Muscle layer of colon (tissue), 2 donors: ENCODE results near the gene HUNK.

Experiments used
- H3K27ac ChIP-seq: one replicate; pipeline ENCODE4 v1.7.0; 2013; ENCODE audit warnings: low read depth, mild to moderate bottlenecking, low read length, moderate library complexity
- H3K27me3 ChIP-seq, 2 donors: one replicate each; pipeline ENCODE4 v1.7.0; 2013; ENCODE audit warnings: low read length in 2 of 2, mild to moderate bottlenecking in 2 of 2; ENCODE audit not compliant: insufficient read depth in 2 of 2, control insufficient read depth in 1 of 2
- H3K36me3 ChIP-seq: one replicate; pipeline ENCODE4 v1.7.0; 2013; ENCODE audit warnings: mild to moderate bottlenecking, low read length; ENCODE audit not compliant: insufficient read depth
- H3K4me1 ChIP-seq: one replicate; pipeline ENCODE4 v1.7.0; 2013; ENCODE audit warnings: mild to moderate bottlenecking, low read length; ENCODE audit not compliant: insufficient read depth
- H3K4me3 ChIP-seq, 2 donors: one replicate each; pipeline ENCODE4 v1.7.0; 2013; ENCODE audit warnings: low read length in 2 of 2, low read depth in 1 of 2, mild to moderate bottlenecking in 1 of 2, moderate library complexity in 1 of 2
- H3K9ac ChIP-seq: one replicate; pipeline ENCODE4 v1.7.0; 2013; ENCODE audit warnings: low read length
- H3K9me3 ChIP-seq: one replicate; pipeline ENCODE4 v1.7.0; 2013; ENCODE audit warnings: mild to moderate bottlenecking, low read length
- donor health status: abdominal sarcoma.
- donor health status: Adenocarcinoma of cecum.

HUNK gene

DNA sequence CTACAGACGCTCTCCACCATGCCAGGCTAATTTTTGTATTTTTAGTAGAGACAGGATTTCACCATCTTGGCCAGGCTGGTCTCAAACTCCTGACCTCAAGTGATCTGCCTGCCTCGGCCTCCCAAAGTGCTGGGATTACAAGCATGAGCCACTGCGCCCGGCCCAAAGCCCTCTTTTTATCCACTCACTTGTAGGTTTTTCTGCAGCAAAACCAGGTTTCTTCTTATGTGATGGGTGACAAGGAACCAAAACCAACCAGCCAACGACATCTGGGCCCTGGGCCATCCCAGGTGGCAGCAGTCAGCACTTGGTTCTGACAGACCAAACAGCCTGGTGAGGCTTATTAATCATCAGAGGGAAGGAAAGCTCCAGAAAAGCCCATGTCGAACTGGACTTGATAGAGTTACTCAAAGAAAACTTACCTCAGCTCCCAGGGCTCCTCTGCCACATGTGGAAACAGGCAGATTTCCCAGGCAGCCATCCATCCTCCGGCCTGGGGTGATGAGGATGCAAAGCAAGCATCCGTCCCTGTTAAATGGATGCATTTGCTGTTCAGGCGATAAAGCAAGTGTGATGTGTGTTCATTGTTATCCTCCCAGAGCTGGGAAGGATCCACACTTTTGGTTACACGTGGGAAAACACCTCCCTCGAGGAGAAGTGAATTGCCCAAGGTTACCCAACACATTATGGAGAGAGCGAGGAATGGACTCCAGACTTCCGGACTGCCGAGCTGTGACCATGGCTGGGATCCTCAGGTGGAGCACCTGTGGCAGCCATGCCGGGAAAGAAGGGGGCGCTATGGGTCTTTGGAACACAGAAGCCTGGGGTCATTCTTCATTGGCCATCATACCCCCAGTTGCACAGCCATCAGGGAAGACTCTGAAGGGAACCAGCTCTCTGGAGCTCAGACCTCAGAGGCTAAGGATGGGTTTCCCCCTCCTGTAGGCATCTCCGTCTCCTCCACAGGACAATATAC, 118.8 kb downstream of the HUNK start:
- Histone ChIP-seq H3K27me3 (no peaks in the 10 kb centered on the region), H3K4me3 (no peak overlapping the region), H3K4me1 (no peaks in the 10 kb centered on the region), H3K9ac (no peak overlapping the region), H3K36me3 (no peaks in the 10 kb centered on the region), H3K27ac (no peak overlapping the region), H3K9me3 (no peaks in the 10 kb centered on the region)

DNA sequence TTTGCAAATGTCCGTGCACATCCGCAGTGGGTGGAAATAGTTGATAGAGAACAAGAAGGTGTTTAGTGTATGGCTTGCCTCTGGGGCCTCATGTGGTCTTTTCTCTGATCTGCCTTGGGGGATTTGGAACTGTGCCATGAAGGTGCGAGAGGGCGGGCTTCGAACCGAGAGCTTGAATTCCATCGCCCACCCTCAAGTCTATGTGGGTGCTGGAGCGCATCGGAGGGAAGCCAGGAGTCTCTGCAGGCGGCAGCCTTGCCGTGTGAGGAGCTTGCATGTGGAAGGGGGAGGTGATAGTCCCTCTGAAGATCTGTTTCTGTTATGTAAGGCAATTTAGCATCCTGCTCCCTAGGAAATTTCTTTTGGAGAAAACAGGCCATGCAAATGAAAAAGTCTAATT, 119.6 kb downstream of the HUNK start:
- no peaks in the 10 kb centered on the region for H3K36me3 ChIP-seq
- H3K9me3 ChIP-seq = no peaks in the 10 kb centered on the region
- H3K4me1 ChIP-seq = no peaks in the 10 kb centered on the region
- no peak overlapping the region for H3K4me3 ChIP-seq
- H3K27me3 ChIP-seq = no peaks in the 10 kb centered on the region
- H3K9ac ChIP-seq = no peak overlapping the region
- H3K27ac ChIP-seq = no peak overlapping the region

DNA sequence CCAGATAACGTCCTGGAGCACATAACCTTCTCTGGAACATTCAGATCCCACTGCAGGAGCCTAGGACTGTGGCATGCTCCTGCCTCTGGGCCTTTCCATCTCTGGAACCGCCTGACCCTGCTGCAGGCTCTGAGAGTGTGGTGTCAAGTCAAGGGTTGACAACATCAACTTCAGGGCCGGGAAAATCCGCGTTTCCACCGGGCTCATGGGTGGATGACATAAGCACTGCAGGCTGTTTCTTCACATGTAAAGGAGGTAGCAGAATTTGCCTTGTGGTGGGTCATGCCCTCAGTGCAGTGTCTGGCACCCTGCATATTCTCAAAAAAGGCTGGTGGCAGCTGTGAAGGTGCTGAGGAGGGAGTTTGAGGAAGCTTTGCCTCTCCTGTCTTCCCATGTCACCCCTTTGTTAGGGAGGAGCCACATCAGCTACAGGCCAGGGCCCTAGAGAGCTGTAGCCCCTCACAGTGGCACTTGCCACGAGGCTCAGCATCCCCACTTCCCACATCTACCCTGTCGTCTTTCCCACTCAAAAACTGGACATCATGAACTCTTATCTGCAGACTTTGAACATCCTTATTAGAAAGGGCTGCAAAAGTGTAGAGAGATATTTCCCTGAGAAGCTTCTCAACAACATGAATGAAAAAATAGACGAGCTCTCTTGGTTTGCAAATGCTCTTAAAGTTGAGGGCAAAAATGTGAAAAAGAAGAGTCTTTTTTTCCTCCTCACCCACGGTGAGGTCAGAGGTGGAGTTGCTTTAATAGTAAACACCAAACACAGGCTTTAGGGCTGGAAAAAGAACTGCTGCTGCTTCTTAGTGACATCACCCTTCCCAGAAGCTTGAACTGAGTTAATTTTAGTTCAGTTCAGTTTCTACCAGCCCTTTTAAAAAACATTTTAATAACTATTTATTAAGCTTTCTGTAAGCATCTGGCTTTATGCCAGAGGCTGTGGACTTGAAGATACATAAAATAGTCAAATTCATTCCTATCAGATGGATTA, 121.3 kb downstream of the HUNK start:
- Histone ChIP-seq H3K9ac (no peak overlapping the region), H3K9me3 (no peaks in the 10 kb centered on the region), H3K27me3 (no peaks in the 10 kb centered on the region), H3K4me3 (no peak overlapping the region), H3K27ac (no peak overlapping the region), H3K36me3 (no peaks in the 10 kb centered on the region), H3K4me1 (no peaks in the 10 kb centered on the region)

DNA sequence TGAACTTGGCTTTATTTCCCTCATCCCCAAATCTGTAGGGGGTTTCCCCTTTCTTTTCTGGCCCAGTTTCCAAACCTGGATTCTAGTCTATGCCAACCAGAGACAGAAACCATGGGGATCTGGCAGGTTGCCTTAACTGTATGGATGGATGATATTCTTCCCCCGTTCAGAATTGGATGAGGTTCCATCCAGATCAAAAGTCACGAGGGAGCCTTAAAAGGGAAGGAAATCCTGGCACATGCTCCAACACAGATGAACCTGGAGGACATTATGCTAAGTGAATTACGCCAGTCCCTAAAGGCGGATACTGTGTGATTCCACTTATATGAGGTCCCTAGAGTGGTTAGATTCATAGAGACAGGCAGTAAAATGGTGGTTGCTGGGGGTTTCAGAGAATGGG, 124.4 kb downstream of the HUNK start:
- Histone ChIP-seq H3K9me3 (no peaks in the 10 kb centered on the region), H3K9ac (no peak overlapping the region), H3K27ac (no peak overlapping the region), H3K27me3 (no peaks in the 10 kb centered on the region), H3K4me3 (no peak overlapping the region), H3K4me1 (no peaks in the 10 kb centered on the region), H3K36me3 (no peaks in the 10 kb centered on the region)

DNA sequence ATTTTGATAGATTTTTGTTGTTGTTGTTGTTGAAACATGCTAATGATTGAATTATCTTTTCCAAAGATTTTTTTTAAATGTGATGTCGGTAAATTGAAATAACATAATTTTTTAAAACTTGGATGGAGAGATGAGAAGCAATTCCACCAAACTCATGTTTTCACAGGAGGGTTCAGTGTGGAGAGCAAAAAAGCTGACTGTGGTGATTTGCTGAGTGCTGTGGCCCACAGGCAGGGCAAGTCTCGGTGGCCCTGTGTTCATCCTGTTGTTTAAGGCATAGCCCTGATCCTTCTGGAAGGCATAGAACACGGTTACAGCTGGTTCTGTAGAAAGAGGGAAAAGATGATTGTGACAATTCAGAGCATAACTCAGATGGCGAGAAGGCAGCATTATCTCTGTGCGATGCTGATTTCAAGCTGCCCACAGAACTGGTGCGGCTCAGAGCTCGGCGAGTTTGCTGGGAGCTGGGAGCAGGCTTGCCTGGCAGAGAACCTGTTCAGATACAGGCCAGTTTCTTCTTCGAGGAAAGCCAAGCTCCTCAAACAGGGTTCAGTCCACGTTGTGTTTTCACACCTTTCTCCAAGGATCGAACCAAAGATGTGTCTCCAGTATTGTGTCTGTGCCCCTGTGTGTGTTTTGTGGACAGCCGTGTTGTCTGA, 127.1 kb downstream of the HUNK start:
- H3K9me3 ChIP-seq = no peaks in the 10 kb centered on the region
- no peak overlapping the region for H3K27ac ChIP-seq
- no peaks in the 10 kb centered on the region for H3K4me1 ChIP-seq
- no peaks in the 10 kb centered on the region for H3K36me3 ChIP-seq
- no peaks in the 10 kb centered on the region for H3K27me3 ChIP-seq
- no peak overlapping the region for H3K9ac ChIP-seq
- H3K4me3 ChIP-seq = no peak overlapping the region

DNA sequence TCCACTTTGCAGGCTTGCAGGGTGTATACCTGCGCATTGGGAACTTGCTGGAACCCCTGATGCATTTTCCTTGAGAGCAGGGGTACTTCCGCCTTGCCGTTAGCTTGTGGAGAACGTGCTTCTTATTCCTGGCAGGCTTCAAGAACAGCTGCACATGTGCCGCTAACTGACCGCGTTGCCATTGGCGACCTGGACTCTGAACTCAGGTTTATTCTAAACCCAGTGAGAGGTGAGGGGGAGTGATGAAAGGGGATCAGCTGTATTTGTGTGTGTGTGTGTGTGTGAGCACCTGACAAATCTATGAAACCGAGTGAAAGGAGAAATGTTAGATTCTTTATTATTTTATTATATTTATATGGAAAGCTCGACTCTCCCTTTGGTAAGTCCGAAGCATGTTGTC, 128.6 kb downstream of the HUNK start:
- H3K27me3 ChIP-seq = no peaks in the 10 kb centered on the region
- no peaks in the 10 kb centered on the region for H3K4me1 ChIP-seq
- no peaks in the 10 kb centered on the region for H3K9me3 ChIP-seq
- H3K27ac ChIP-seq = no peak overlapping the region
- no peak overlapping the region for H3K9ac ChIP-seq
- H3K36me3 ChIP-seq = no peaks in the 10 kb centered on the region
- H3K4me3 ChIP-seq = no peak overlapping the region

DNA sequence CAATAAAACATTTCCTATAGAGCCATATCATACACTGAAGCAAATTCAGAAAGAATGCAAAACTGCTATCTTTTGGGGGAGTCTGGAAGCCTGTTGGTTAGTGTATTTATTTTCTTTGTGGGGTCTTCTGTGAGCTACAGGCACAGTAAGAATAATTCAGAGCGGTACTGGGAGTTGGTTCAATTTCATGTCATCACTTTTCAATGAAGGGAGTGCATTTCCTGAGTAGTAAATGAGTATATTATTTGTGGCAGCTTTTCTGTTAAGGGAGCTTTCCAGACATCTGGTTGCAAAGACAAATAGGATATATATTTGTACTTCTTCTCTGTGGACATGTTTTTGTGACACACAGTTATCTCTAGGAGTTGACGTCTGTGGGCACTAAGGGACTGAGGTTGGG, 130.6 kb downstream of the HUNK start:
- no peaks in the 10 kb centered on the region for H3K9me3 ChIP-seq
- no peaks in the 10 kb centered on the region for H3K4me1 ChIP-seq
- H3K4me3 ChIP-seq = no peak overlapping the region
- no peak overlapping the region for H3K9ac ChIP-seq
- H3K27ac ChIP-seq = no peak overlapping the region
- H3K36me3 ChIP-seq = no peaks in the 10 kb centered on the region
- no peaks in the 10 kb centered on the region for H3K27me3 ChIP-seq

DNA sequence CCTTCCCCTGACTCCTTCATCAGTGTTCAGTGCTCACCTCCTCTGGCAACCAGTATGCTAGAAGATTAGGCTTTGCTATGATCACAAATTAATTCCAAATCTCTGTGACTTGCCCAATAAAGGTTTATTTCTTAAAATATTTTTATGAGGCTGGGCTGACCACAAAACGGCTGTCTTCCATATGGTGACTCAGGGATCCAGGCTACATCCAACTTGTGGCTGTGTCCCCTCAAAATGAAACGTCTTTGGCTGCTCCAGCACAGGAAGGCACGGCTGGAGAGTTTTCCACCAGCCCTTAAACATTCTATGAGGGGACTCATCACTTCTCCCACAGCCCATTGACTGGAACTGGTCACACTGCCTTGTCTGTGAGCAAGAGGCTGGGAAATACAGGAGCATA, 131.5 kb downstream of the HUNK start:
- Histone ChIP-seq H3K27me3 (no peaks in the 10 kb centered on the region), H3K4me1 (no peaks in the 10 kb centered on the region), H3K9ac (no peak overlapping the region), H3K9me3 (no peaks in the 10 kb centered on the region), H3K4me3 (no peak overlapping the region), H3K27ac (no peak overlapping the region), H3K36me3 (no peaks in the 10 kb centered on the region)

DNA sequence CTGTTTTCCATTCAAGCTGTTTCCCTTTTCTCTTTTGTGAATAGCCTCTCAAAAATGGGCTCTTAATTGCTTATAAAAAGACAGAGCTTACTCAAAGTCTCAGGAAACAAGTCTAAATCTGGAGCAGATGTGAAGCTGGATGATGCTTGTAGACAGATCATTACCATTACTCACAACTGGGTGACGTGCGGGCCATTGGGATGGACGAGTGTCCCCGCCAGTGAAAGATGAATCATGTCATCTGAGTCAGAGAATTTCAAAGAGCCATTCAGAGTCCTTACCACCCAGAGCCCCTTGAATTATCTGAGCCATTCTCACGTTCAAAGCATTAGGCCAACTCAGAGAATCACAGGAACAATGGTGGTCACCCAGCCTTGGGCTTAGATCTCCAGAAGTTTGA, 134.6 kb downstream of the HUNK start:
- H3K9ac ChIP-seq = no peak overlapping the region
- no peaks in the 10 kb centered on the region for H3K36me3 ChIP-seq
- H3K27ac ChIP-seq = no peak overlapping the region
- H3K4me3 ChIP-seq = no peak overlapping the region
- no peaks in the 10 kb centered on the region for H3K27me3 ChIP-seq
- H3K4me1 ChIP-seq = no peaks in the 10 kb centered on the region
- no peaks in the 10 kb centered on the region for H3K9me3 ChIP-seq

DNA sequence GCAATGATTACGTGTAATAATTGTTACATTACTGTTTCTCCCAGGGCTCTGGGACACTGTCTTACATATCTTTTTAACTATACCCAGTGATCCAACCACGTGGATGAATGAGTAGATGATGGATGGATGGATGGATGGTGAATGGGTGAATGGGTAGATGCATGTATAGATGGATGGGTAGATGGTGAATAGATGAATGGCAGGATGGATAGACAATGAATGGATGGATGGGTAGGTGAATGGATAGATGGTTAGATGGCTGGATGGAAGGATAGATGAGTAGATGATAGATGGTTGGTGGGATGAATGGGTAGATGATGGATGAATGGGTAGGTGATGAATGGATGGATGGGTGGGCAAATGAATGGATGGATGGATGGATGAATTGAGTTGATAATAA, 135.9 kb downstream of the HUNK start:
- H3K36me3 ChIP-seq = no peaks in the 10 kb centered on the region

DNA sequence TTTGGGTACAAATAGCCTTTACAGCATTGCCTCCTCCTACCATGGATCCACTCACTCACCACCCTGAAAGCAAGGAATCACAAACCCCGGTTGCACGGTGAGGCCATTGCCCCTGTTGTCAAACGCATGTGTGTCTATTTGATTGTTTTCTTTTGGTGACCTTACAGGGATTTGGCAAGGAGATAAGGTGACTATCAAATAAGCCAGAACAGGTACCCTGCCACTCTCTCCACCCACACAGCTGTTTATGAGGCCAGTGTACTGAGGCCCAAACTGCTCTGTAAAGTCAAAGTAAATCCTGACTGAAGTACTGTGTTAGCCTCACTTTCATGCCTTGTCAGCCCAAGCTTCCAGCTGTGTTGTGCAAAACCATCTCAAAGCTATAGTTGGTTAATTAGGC, 136.4 kb downstream of the HUNK start:
- Histone ChIP-seq H3K27me3 (no peaks in the 10 kb centered on the region), H3K27ac (no peak overlapping the region), H3K9me3 (no peaks in the 10 kb centered on the region), H3K4me1 (no peaks in the 10 kb centered on the region), H3K9ac (no peak overlapping the region), H3K36me3 (no peaks in the 10 kb centered on the region), H3K4me3 (no peak overlapping the region)

More for the DNA sequence above, 135.9 kb downstream of the HUNK start:
- H3K9ac ChIP-seq = no peak overlapping the region
- H3K27ac ChIP-seq = no peak overlapping the region
- no peak overlapping the region for H3K4me3 ChIP-seq
- H3K27me3 ChIP-seq = no peaks in the 10 kb centered on the region
- no peaks in the 10 kb centered on the region for H3K9me3 ChIP-seq
- H3K4me1 ChIP-seq = no peaks in the 10 kb centered on the region
